Gastroesophageal sphincter (tissue), 3 donors: Measurements from ENCODE around the gene CLEC4F.

Experiments used
- EP300 ChIP-seq: sonication (generic); formaldehyde crosslinking; IDR thresholded peaks from one replicate; pipeline ENCODE4 v1.6.1; 2017; ENCODE audit warnings: antibody characterized with exemption, mild to moderate bottlenecking
- POLR2A ChIP-seq, 2 donors: fragments of 450-650 bp; IDR thresholded peaks; one replicate each; pipeline ENCODE4 v1.6.1; 2017; ENCODE audit warnings: antibody characterized with exemption in 2 of 2, mild to moderate bottlenecking in 2 of 2, moderate library complexity in 1 of 2
- POLR2AphosphoS5 ChIP-seq: sonication (generic); formaldehyde crosslinking; IDR thresholded peaks from one replicate; pipeline ENCODE4 v1.6.1; 2017; ENCODE audit warnings: antibody characterized with exemption
- TF ChIP-seq, protein P1 (sequence below), 4 experiments: fragments of 200-600 bp in 2 of 4; fragments of 450-650 bp in 2 of 4; sonication (generic) in 1 of 4; IDR thresholded peaks; one replicate each; pipeline ENCODE4 v1.5.1; 2017 to 2019; ENCODE audit warnings: antibody characterized with exemption in 4 of 4, mild to moderate bottlenecking in 2 of 4, moderate library complexity in 2 of 4

DNA sequence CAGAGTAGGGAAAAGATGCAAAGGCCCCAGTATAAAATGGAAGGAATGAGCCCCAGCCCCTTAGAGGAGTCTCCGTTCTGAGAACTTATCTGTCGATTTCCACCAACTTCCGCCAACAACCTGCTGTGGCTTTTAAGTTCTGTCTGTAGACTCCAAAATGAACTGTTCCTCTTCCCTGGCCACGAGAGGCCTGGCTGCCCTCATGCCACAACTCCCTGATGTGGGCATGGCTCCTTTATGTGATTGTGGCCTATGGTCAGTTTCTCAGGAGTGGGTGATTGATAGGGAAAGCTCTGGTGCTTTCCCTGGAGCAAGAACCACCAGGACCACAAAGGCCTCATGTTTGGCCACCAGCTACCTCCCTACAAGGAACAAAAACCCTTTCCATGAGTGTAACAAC lies 34.0 kb upstream of the CLEC4F start:
- TF ChIP-seq, protein P1, sequence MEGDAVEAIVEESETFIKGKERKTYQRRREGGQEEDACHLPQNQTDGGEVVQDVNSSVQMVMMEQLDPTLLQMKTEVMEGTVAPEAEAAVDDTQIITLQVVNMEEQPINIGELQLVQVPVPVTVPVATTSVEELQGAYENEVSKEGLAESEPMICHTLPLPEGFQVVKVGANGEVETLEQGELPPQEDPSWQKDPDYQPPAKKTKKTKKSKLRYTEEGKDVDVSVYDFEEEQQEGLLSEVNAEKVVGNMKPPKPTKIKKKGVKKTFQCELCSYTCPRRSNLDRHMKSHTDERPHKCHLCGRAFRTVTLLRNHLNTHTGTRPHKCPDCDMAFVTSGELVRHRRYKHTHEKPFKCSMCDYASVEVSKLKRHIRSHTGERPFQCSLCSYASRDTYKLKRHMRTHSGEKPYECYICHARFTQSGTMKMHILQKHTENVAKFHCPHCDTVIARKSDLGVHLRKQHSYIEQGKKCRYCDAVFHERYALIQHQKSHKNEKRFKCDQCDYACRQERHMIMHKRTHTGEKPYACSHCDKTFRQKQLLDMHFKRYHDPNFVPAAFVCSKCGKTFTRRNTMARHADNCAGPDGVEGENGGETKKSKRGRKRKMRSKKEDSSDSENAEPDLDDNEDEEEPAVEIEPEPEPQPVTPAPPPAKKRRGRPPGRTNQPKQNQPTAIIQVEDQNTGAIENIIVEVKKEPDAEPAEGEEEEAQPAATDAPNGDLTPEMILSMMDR (IDR thresholded peaks at IDR 0.05): no peak
- TF ChIP-seq POLR2A (IDR thresholded peaks at IDR 0.05) (no peak), POLR2AphosphoS5 (no peak), EP300 (no peak)
